GM18951 (cell line): ENCODE results near the gene TRIM31.
"Not testable (repeated sequence)": the region's sequence is repeated elsewhere in the genome, so short reads cannot be mapped to it uniquely, and the experiment has no call there.

Source experiments
- POLR2A ChIP-seq: IDR thresholded peaks from 4 replicates; pipeline ENCODE4 v1.6.1; 2011; ENCODE audit warnings: mild to moderate bottlenecking; ENCODE audit not compliant: insufficient read length, insufficient read depth; ENCODE audit errors: extremely low read depth
- in situ Hi-C: fragments of 300-500 bp; cut with MboI; formaldehyde crosslinking; loops from one replicate; pipeline ENCODE4 v1.12.0; 2022; ENCODE audit warnings: low sequenced_read_pairs, mixed read lengths, inconsistent platforms; ENCODE audit not compliant: unreplicated experiment

Gene TRIM31

GRCh38 chr6:30154061-30154460 lies 41.2 kb upstream of the TRIM31 start:
- in situ Hi-C loops, result no loop called here
- TF ChIP-seq POLR2A, result no peak

DNA sequence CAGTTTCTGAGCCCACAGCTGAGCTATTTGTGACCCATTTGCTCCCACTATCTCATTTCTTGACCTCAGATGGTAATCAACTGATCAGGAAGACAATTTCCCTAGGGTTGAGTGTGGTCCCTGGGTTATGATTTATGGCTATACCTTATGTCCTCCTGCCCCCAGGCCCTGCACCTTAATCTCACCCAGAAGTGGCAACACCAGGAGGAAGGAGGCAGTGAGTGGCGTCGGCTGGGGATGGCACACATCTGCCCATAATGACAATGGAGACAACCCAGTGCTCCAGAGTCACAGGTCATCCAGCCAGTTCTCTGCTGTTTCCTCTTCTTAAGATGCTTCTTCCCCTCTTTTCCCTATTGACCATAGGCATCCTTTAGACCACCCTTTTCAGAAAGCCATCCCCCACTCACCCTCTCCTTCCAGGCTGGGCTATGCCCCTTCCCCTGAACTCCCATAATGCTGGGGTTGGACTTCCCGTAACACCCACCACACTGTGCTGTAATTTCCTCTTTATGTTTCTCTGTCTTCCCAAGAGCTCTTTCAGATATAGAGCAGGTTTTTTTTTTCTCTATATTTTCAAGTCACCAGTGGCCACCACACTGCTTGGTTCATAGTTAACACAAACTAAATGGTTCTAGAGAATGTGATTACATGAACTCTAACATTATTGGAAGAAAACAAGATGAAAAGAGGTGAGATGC lies 40.2 kb upstream of the TRIM31 start:
- in situ Hi-C loops, result no loop called here
- TF ChIP-seq POLR2A, result no peak

DNA sequence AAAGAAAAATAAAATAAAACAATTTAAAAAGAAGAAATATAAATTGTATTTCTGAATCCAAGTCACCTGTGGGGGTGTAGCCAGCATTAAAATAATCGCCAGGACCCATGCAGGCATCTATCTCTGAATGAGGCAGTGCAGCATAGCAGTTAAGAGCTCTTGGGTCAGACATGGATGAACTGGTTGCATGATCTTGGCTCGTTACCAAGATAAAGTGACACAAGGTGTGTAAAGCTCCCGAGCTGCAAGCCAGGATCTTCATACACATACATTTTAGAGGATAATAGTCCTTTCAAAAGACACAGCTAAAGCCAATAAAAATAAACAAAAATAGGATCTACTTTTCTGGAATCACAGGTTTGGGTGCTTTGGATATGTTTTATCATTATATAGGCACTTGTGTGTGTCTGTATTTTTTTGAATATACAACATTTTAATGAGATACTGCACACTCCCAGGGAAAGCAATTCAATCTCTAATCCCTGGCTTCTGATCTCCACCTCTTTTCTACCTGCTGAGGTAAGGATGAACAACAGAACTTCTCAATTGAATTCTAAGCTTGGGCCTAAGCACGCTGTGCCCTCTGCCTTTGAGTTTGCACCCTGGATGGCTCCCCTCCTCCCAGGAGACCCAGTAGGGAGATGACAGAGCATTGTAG lies 39.3 kb upstream of the TRIM31 start:
- in situ Hi-C loops, result no loop called here
- no peak for TF ChIP-seq POLR2A

DNA sequence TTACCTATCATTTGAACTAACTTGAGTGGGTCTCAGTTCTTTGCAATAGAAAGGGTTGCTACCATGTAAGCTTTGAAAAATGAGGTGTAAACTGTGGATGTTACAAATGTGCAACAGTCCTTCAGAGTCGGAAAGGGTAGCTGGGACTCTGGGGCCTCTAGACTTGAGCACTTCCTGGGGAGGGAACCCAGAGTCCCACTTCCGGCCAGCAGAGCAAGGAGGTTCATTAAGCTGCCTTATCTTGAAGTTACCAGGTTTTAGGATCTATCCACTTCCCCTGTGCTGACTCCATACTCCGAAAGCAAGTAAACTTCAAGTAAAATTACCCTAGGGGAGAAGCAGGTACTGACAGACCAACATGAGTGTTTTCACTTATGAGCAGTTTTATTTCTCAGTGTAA lies 38.7 kb upstream of the TRIM31 start:
- in situ Hi-C loops, result no loop called here
- no peak for TF ChIP-seq POLR2A

GRCh38 chr6:30150671-30151395 lies 37.9 kb upstream of the TRIM31 start:
- in situ Hi-C loops, result no loop called here
- no peak for TF ChIP-seq POLR2A

- no peak for TF ChIP-seq POLR2A
- in situ Hi-C loops, result no loop called here
Measured at GRCh38 chr6:30149858-30150550, 37.1 kb upstream of the TRIM31 start.

DNA sequence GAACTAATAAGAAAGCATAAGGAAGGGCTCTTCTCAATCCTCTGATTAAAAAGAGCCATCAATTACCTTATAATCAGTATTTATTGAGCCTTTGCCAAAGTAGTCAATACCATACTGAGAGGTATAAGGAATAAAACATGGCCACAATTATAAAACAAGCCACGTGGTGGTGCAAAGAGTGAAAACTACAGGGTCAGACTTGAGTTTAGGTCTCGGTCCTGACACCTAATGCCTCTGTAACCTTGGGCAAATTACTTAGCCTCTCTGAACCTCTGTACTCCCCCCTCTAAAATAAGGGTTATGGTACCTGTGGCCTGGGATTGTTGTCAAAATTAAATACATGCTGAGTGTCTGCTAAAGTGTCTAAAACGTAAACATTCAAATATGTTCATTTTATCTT lies 36.3 kb upstream of the TRIM31 start:
- TF ChIP-seq POLR2A, result no peak
- in situ Hi-C loops, result no loop called here

GRCh38 chr6:30147096-30147495 lies 34.2 kb upstream of the TRIM31 start:
- in situ Hi-C loops, result no loop called here
- no peak for TF ChIP-seq POLR2A

GRCh38 chr6:30145818-30146217 lies 32.9 kb upstream of the TRIM31 start:
- in situ Hi-C loops, result no loop called here
- TF ChIP-seq POLR2A, result no peak

DNA sequence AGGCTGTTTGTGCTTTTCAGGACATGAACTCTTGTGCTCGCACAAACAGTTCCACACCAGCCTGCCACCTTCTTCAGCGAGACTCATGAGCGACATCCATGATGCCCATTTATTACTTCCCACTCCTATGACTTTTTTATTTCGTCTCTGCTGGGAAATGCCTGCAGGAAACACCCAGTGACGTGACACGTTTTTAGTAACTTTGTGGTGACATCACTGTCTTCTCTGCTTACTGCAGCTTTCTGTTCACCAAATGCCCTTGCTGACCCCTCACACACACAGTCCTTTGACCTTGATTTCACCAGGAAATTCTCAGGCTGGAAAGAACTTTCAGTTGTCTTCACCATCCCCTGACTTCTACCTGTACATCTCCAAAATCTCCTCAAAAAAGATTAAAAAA lies 31.9 kb upstream of the TRIM31 start:
- no peak for TF ChIP-seq POLR2A

DNA sequence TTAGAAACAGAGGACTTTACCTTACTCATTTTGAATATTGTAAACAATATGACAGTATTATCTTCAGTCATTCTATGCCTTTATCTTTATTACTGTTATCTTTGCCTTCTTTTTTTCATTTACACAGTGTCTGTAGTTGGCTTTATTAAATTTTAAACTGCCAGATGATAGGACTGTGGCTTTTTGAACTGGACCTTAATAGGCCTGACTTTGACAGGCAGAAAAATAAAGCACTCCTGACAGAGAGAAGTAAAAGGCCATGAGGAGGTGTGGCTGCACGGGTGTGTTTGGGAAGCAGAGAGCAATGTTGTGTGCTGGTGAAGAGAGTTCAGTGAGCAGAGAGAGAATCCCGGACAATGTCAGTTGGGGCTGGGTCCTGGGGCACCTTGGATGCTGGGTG lies 30.9 kb upstream of the TRIM31 start:
- TF ChIP-seq POLR2A, result no peak
- in situ Hi-C loops, result no loop called here

More for the DNA sequence above, 31.9 kb upstream of the TRIM31 start:
- in situ Hi-C loops, result no loop called here

DNA sequence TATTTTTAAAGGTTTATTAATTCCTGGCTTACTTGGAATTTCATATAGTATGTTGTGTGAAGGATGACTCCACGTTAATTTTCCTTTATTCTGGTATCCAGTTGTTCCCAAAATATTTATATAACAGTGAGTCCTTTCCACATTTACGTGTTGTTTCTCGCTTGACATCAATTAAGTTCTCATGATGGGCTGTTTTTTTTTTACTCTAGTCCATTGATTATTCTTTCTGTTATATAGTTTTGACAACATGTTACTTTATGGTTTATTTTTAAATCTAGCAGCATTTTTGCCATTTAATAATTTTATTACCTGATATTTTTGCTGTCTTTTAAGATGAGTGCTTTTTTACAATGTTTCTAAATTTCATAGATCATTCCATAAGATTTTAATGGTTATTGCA lies 29.8 kb upstream of the TRIM31 start:
- TF ChIP-seq POLR2A, result no peak

DNA sequence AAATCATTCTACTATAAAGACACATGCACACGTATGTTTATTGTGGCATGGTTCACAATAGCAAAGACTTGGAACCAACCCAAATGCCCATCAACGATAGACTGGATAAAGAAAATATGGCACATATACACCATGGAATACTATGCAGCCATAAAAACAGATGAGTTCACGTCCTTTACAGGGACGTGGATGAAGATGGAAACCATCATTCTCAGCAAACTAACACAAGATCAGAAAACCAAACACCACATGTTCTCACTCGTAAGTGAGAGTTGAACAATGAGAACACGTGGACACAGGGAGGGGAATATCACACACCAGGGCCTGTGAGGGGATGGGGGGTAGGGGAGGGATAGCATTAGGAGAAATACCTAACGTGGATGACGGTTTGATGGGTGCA lies 27.4 kb upstream of the TRIM31 start:
- in situ Hi-C loops, result not testable (repeated sequence)

More for the DNA sequence above, 29.8 kb upstream of the TRIM31 start:
- in situ Hi-C loops, result no loop called here
